ENCODE results near the gene MAD1L1.

GRCh38 chr7:1825897-1826741, 406.6 kb downstream of the MAD1L1 start:
- TF ChIP-seq KLF16 (tag by site-specific recombination; IDR thresholded peaks at IDR 0.05): no peak
- no peak for TF ChIP-seq CTCF (tag by site-specific recombination; IDR thresholded peaks at IDR 0.05)
- no peak for TF ChIP-seq ZNF629 (tag by site-specific recombination; IDR thresholded peaks at IDR 0.05)
- TF ChIP-seq ZNF146 (tag by site-specific recombination; IDR thresholded peaks at IDR 0.05): no peak
- TF ChIP-seq ATF2 (tag by site-specific recombination; IDR thresholded peaks at IDR 0.05; ENCODE audit: low read depth): no peak
- no peak for TF ChIP-seq ZNF354C (tag by site-specific recombination; IDR thresholded peaks at IDR 0.05; ENCODE audit: borderline replicate concordance, low read depth)
- TF ChIP-seq ZNF138 (tag by site-specific recombination; IDR thresholded peaks at IDR 0.05; ENCODE audit: borderline replicate concordance): no peak
- no peak for TF ChIP-seq ZNF174 (tag by site-specific recombination; IDR thresholded peaks at IDR 0.05)
- no peak for TF ChIP-seq REST (tag by site-specific recombination; IDR thresholded peaks at IDR 0.05)
- no peak for TF ChIP-seq ZBTB8A (tag by site-specific recombination; IDR thresholded peaks at IDR 0.05)
- TF ChIP-seq ZNF202 (tag by site-specific recombination; IDR thresholded peaks at IDR 0.05; ENCODE audit: borderline replicate concordance): no peak
- no peak for TF ChIP-seq PBX3 (CRISPR knock-in tag; IDR thresholded peaks at IDR 0.05)

Data from HEK293 (cell line).